Measurements from ENCODE around the gene DRICH1. TPM values are rescaled to one million over a fixed set of nuclear protein-coding genes. Genes with fewer than 3 reads are reported as not detected.

Gene DRICH1
- total and polyA plus RNA-seq, 2 of the 13 experiments (the other 11 are each of a cell fraction or from before 2014, with no cell fraction given), result 0.22 to 0.66 TPM

DNA sequence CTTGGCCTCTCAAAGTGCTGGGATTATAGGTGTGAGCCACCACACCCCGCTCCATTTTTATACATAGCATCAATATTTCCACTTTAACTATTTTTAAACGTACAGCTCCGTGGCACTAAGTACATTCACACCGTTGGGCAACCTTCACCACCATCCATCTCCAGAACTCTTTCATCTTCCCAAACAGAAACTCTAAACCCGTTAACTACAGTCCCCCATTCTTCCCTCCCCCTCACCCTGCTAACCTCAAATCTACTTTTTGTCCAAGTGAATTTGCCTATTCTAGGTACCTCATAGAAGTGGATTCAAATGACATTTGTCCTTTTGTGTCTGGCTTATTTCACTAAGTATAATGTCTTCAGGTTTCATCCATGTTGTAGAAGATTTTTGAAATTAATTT, 55.4 kb downstream of the DRICH1 start:
- Histone ChIP-seq H3K27ac (ENCODE audit: extremely low read length, insufficient read depth, low read length) (no peak overlapping the region), H3K79me2 (ENCODE audit: insufficient read depth, low read length) (no peaks in the 10 kb centered on the region), H3K4me1 (ENCODE audit: insufficient read depth, low read length) (no peaks in the 10 kb centered on the region), H3K4me3 (replicated peaks in 1 of 3; ENCODE audit: insufficient read depth in 1 of 3, low read depth in 2 of 3, low read length in 3 of 3) (no peak overlapping the region), H4K20me1 (ENCODE audit: insufficient read depth, low read length) (no peaks in the 10 kb centered on the region), H2AFZ (ENCODE audit: low read length) (no peak overlapping the region), H3K36me3 (replicated peaks in 1 of 2; ENCODE audit: control insufficient read depth in 1 of 2, insufficient read depth in 2 of 2, low read length in 2 of 2) (no peaks in the 10 kb centered on the region), H3K27me3 (ENCODE audit: control insufficient read depth in 1 of 2, insufficient read depth in 2 of 2, low read length in 2 of 2) (peaks cover 5 to 18% of the 10 kb centered on the region in 2 experiments; a peak in 3 of 5 replicates), H3K4me2 (ENCODE audit: low read depth, low read length) (no peak overlapping the region), H3K9ac (ENCODE audit: insufficient read depth, low read depth, low read length) (no peak overlapping the region), H3K9me3 (ENCODE audit: low read length) (no peaks in the 10 kb centered on the region)
- ChIA-PET POLR2A (no interaction called here), CTCF (ENCODE audit: low intra/inter-chr PET ratio, low total read pairs) (no interaction called here)
- ATAC-seq, result no peak
- BruUV-seq (replicated peaks), result no TSS peak
- in situ Hi-C loops (cut with HindIII; ENCODE audit: extremely low pct_ligation_motif_present, low pct_unique_long_range_greater_than_20kb), result loop anchor here (25.0 kb wide), 1 partner anchor 89 kb away; no protein-coding TSS in a partner anchor
- TF ChIP-seq PLRG1 (conservative IDR thresholded peaks at IDR 0.05) (no peak), FOXJ3 (CRISPR knock-in tag; IDR thresholded peaks at IDR 0.05; ENCODE audit: borderline replicate concordance) (no peak)
- TF ChIP-seq, protein P1, sequence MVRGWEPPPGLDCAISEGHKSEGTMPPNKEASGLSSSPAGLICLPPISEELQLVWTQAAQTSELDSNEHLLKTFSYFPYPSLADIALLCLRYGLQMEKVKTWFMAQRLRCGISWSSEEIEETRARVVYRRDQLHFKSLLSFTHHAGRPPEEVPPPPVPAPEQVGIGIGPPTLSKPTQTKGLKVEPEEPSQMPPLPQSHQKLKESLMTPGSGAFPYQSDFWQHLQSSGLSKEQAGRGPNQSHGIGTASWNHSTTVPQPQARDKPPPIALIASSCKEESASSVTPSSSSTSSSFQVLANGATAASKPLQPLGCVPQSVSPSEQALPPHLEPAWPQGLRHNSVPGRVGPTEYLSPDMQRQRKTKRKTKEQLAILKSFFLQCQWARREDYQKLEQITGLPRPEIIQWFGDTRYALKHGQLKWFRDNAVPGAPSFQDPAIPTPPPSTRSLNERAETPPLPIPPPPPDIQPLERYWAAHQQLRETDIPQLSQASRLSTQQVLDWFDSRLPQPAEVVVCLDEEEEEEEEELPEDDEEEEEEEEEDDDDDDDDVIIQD (CRISPR knock-in tag; IDR thresholded peaks at IDR 0.05; ENCODE audit: low read depth), result no peak
- intact Hi-C loops (cut with micrococcal nuclease; ENCODE audit: unreplicated experiment), result no loop called here
- no peak for FAIRE-seq
- 5% methylated on average over 5 of the region's 5 CpGs for WGBS (ENCODE audit: low lambda C conversion rate)
- no peak for DNase-seq (ENCODE audit: low spot score)

DNA sequence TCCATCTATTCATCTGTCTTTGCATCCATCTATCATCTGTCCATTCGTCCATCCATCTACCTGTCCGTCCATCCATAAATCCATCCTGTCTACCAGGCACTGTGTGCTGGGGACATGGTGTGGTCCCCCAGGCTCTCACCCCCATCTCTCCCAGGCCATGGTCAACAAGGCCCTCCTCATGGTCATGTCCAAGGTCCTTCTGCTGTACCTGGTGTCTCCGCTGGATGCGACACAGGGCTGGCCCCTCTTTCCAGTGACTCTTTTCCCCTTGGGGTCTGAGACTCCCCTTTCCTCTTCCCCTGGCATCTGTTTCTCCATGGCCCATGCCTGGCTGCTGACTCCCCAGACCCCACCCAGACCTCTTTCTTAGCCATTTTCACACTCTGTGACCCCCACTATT, 56.5 kb downstream of the DRICH1 start:
- no peak overlapping the region for H3K27ac ChIP-seq (ENCODE audit: extremely low read length, insufficient read depth, low read length)
- H3K9me3 ChIP-seq (ENCODE audit: low read length), result no peaks in the 10 kb centered on the region
- no peak overlapping the region for H2AFZ ChIP-seq (ENCODE audit: low read length)
- FAIRE-seq (no peak), ATAC-seq (no peak), DNase-seq (ENCODE audit: low spot score) (no peak)
- H3K79me2 ChIP-seq (ENCODE audit: insufficient read depth, low read length), result no peaks in the 10 kb centered on the region
- in situ Hi-C loops (cut with HindIII; ENCODE audit: extremely low pct_ligation_motif_present, low pct_unique_long_range_greater_than_20kb) (loop anchor here (25.0 kb wide), 1 partner anchor 88 kb away; no protein-coding TSS in a partner anchor), intact Hi-C loops (cut with micrococcal nuclease; ENCODE audit: unreplicated experiment) (no loop called here)
- WGBS (ENCODE audit: low lambda C conversion rate), result 44% methylated on average over 4 of the region's 4 CpGs
- ChIA-PET CTCF (ENCODE audit: low intra/inter-chr PET ratio, low total read pairs) (no interaction called here), POLR2A (no interaction called here)
- BruUV-seq (replicated peaks), result no TSS peak
- H3K9ac ChIP-seq (ENCODE audit: insufficient read depth, low read depth, low read length), result no peak overlapping the region
- no peak for TF ChIP-seq NONO (IDR thresholded peaks at IDR 0.05)
- no peak for TF ChIP-seq NONO (CRISPR knock-in tag; conservative IDR thresholded peaks at IDR 0.05)
- no peak for TF ChIP-seq BRCA1 (CRISPR knock-in tag; IDR thresholded peaks at IDR 0.05)
- TF ChIP-seq SP5 (CRISPR knock-in tag; IDR thresholded peaks at IDR 0.05; ENCODE audit: borderline replicate concordance, low read depth), result no peak
- H3K4me3 ChIP-seq (replicated peaks in 1 of 3; ENCODE audit: insufficient read depth in 1 of 3, low read depth in 2 of 3, low read length in 3 of 3), result no peak overlapping the region
- peaks cover 5 to 15% of the 10 kb centered on the region in 2 experiments; a peak in 3 of 5 replicates for H3K27me3 ChIP-seq (ENCODE audit: control insufficient read depth in 1 of 2, insufficient read depth in 2 of 2, low read length in 2 of 2)
- H3K36me3 ChIP-seq (replicated peaks in 1 of 2; ENCODE audit: control insufficient read depth in 1 of 2, insufficient read depth in 2 of 2, low read length in 2 of 2), result no peaks in the 10 kb centered on the region
- no peaks in the 10 kb centered on the region for H3K4me1 ChIP-seq (ENCODE audit: insufficient read depth, low read length)
- no peak overlapping the region for H3K4me2 ChIP-seq (ENCODE audit: low read depth, low read length)
- no peaks in the 10 kb centered on the region for H4K20me1 ChIP-seq (ENCODE audit: insufficient read depth, low read length)
